ENCODE measurements around the gene NSUN4. TPM values are rescaled to one million over a fixed set of nuclear protein-coding genes. Genes with fewer than 3 reads are reported as not detected.
"Not testable (repeated sequence)": the region's sequence is repeated elsewhere in the genome, so short reads cannot be mapped to it uniquely, and the experiment has no call there.

The NSUN4 gene
- total and polyA plus RNA-seq, 2 of the 13 experiments (the other 11 are each of a cell fraction or from before 2014, with no cell fraction given), result 21.5 to 23.5 TPM

DNA sequence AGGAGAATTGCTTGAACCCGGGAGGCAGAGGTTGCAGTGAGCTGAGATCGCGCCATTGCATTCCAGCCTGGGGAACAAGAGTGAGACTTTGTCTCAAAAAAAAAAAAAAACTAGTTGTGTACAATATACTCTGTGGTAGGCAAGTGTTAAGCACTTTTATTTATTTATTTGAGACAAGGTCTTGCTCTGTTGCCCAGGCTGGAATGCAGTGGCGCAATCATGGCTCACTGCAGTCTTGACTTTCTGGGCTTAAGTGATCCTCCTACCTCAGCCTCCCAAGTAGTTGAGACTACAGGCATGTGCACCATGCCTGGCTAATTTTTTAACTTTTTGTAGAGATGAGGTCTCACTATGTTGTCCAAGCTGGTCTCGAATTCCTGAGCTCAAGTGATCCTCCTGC, 15.3 kb downstream of the NSUN4 start:
- H3K9ac ChIP-seq (ENCODE audit: insufficient read depth, low read depth, low read length); H3K4me2 ChIP-seq (ENCODE audit: low read depth, low read length); FAIRE-seq; H2AFZ ChIP-seq (ENCODE audit: low read length); BruUV-seq (replicated peaks); DNase-seq (ENCODE audit: low spot score); H4K20me1 ChIP-seq (ENCODE audit: insufficient read depth, low read length); H3K9me3 ChIP-seq (ENCODE audit: low read length); intact Hi-C loops (cut with micrococcal nuclease; ENCODE audit: unreplicated experiment); ATAC-seq; H3K4me1 ChIP-seq (ENCODE audit: insufficient read depth, low read length); H3K79me2 ChIP-seq (ENCODE audit: insufficient read depth, low read length); in situ Hi-C loops (cut with HindIII; ENCODE audit: extremely low pct_ligation_motif_present, low pct_unique_long_range_greater_than_20kb); H3K4me3 ChIP-seq (replicated peaks in 1 of 3; ENCODE audit: insufficient read depth in 1 of 3, low read depth in 2 of 3, low read length in 3 of 3); H3K27ac ChIP-seq (ENCODE audit: extremely low read length, insufficient read depth, low read length); CTCF ChIA-PET (ENCODE audit: low intra/inter-chr PET ratio, low total read pairs); H3K27me3 ChIP-seq (ENCODE audit: control insufficient read depth in 1 of 2, insufficient read depth in 2 of 2, low read length in 2 of 2): not testable (repeated sequence)
- 95% methylated on average over 5 of the region's 5 CpGs for WGBS (ENCODE audit: low lambda C conversion rate)
- POLR2A ChIA-PET, result interaction anchor here (1.1 kb wide), 1 partner anchor 15 kb away, joined by 3 read pairs; the partner anchor contains the start of gene NSUN4
- peak; percentile 54; the same call in 1 of the 2 replicates for TF ChIP-seq ZNF121 (CRISPR knock-in tag; IDR thresholded peaks at IDR 0.05)
- H3K36me3 ChIP-seq (replicated peaks in 1 of 2; ENCODE audit: control insufficient read depth in 1 of 2, insufficient read depth in 2 of 2, low read length in 2 of 2), result peaks cover 14 to 43% of the 10 kb centered on the region in 2 experiments

GRCh38 chr1:46362158-46362557, 21.6 kb downstream of the NSUN4 start:
- ChIA-PET CTCF (ENCODE audit: low intra/inter-chr PET ratio, low total read pairs) (no interaction called here), POLR2A (no interaction called here)
- ATAC-seq, result no peak

More at GRCh38 chr1:46362158-46362557, 21.6 kb downstream of the NSUN4 start:
- no peak overlapping the region for H2AFZ ChIP-seq (ENCODE audit: low read length)
- H3K79me2 ChIP-seq (ENCODE audit: insufficient read depth, low read length), result no peaks in the 10 kb centered on the region
- H3K36me3 ChIP-seq (replicated peaks in 1 of 2; ENCODE audit: control insufficient read depth in 1 of 2, insufficient read depth in 2 of 2, low read length in 2 of 2), result peaks cover 14 to 35% of the 10 kb centered on the region in 2 experiments
- DNase-seq (ENCODE audit: low spot score) (no peak), FAIRE-seq (no peak)
- no peaks in the 10 kb centered on the region for H3K27me3 ChIP-seq (ENCODE audit: control insufficient read depth in 1 of 2, insufficient read depth in 2 of 2, low read length in 2 of 2)
- 97% methylated on average over 3 of the region's 3 CpGs for WGBS (ENCODE audit: low lambda C conversion rate)
- intact Hi-C loops (cut with micrococcal nuclease; ENCODE audit: unreplicated experiment) (no loop called here), in situ Hi-C loops (cut with HindIII; ENCODE audit: extremely low pct_ligation_motif_present, low pct_unique_long_range_greater_than_20kb) (no loop called here)
- BruUV-seq (replicated peaks), result no TSS peak
- no peak overlapping the region for H3K9ac ChIP-seq (ENCODE audit: insufficient read depth, low read depth, low read length)
- H3K9me3 ChIP-seq (ENCODE audit: low read length), result no peaks in the 10 kb centered on the region
- no peaks in the 10 kb centered on the region for H3K4me1 ChIP-seq (ENCODE audit: insufficient read depth, low read length)
- no peak overlapping the region for H3K4me3 ChIP-seq (replicated peaks in 1 of 3; ENCODE audit: insufficient read depth in 1 of 3, low read depth in 2 of 3, low read length in 3 of 3)
- no peak overlapping the region for H3K27ac ChIP-seq (ENCODE audit: extremely low read length, insufficient read depth, low read length)
- H4K20me1 ChIP-seq (ENCODE audit: insufficient read depth, low read length), result no peaks in the 10 kb centered on the region
- no peak for TF ChIP-seq RFXANK (CRISPR knock-in tag; IDR thresholded peaks at IDR 0.05)
- TF ChIP-seq TRIM22 (IDR thresholded peaks at IDR 0.05), result no peak
- TF ChIP-seq ZNF432 (CRISPR knock-in tag; IDR thresholded peaks at IDR 0.05; ENCODE audit: borderline replicate concordance), result no peak
- TF ChIP-seq SRSF1 (optimal IDR thresholded peaks at IDR 0.05; ENCODE audit: low read depth, low read length), result no peak
- H3K4me2 ChIP-seq (ENCODE audit: low read depth, low read length), result no peak overlapping the region

Data from HepG2 (cell line).